H7 (cell line): ENCODE data around the gene TTC7B. TPM values are rescaled to one million over a fixed set of nuclear protein-coding genes. Genes with fewer than 3 reads are reported as not detected.

Experiments
- DNase-seq: peaks from one replicate; pipeline ENCODE4 v3.0.0; 2012
- H3K27me3 ChIP-seq: 2 replicates; pipeline ENCODE4 v1.6.0; 2011; ENCODE audit warnings: mild to moderate bottlenecking, low read length; ENCODE audit not compliant: control insufficient read depth, insufficient read depth
- H3K36me3 ChIP-seq: replicated peaks from 2 replicates; pipeline ENCODE4 v1.5.1; 2011; ENCODE audit warnings: low read length; ENCODE audit not compliant: control insufficient read depth, insufficient read depth
- H3K4me3 ChIP-seq: 2 replicates; pipeline ENCODE4 v1.5.1; 2011; ENCODE audit warnings: low read depth, mild to moderate bottlenecking, control low read depth, low read length, moderate library complexity; ENCODE audit not compliant: insufficient read depth
- total RNA-seq: library from RNA; depleted of rRNA; stranded (reverse); fragments of >200 nt; shearing (Covaris generic); gene quantifications from 2 replicates; pipeline ENCODE4 v1.2.3, GENCODE V29; 2014

TTC7B gene
- total RNA-seq, 1 experiment from 2014 or later = 27.4 TPM

DNA sequence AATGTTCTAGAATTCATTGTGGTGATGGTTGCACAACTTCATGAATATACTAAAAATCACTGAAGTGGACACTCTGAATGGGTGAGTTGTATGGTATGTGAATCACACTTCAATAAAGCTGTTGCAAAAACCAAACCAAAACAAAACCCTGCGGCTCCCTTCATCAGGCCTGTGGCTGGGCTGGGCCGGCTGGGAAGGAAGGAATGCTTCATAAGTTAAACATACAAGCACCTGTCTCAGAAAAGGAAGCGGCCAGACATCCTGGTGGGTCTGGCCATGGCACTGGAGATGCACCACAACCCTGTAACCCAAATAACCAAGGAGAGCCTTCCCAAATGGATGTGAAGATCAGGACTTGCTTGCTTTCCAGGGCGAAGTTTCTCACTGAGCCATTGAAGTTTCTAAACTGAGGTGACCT lies 34.9 kb downstream of the TTC7B start:
- H3K27me3 ChIP-seq = no peaks in the 10 kb centered on the region
- no peak for DNase-seq
- no peaks in the 10 kb centered on the region; the same call in 1 of the 2 replicates for H3K36me3 ChIP-seq
- no peak overlapping the region for H3K4me3 ChIP-seq

DNA sequence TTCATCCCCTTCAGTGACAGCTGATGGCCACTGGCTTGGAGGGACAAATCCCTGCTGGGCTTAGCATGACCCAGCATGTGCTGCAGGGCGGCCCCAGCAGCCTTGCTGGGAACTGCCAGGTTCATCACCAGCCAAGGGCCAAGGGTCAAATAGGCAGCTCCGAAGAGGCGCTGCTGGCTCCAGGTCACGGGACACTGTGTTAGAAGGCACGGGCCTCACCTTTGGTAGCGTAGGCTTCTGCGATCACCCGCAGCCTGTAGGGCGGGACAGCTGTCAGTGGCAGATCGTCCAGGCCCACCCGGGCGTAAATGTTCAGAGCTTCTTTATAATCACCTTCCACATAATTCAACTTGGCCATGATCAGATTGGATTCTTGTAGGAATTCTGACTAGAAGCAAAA lies 35.7 kb downstream of the TTC7B start:
- Histone ChIP-seq H3K4me3 (no peak overlapping the region), H3K36me3 (no peaks in the 10 kb centered on the region; the same call in 1 of the 2 replicates), H3K27me3 (no peaks in the 10 kb centered on the region)
- peak; percentile 4 for DNase-seq

DNA sequence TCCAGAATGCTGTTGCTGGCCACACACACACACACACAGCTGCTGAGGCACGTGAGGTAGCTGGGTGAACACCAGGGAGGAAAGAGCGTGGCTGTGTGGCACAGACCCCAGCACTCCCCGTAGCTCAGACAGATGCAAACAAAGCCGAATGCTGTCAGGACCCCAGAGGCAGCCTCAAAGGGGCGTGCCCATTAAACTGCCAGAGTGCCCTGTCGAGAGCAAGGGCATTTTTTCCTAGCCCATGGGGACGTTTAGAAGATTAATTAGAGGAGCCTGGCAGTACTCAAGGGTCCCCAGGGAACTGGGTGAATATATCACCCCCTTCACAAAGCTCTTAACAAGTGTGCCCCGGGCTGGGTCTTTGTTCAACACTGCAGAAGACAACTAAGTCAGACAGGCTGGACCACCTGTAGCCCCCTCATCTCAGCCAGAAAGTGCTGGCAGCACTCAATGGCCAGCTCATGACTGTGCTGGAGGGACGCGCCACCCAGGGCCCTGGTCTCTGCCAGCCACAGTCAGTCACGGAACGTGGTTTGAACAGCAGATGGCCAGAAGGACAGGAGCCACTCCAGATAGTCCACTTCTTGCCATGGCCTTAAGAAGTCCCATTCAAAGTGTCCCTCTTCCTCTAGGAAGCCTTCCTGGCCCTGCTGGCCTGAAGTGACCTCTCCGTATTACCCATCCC lies 37.5 kb downstream of the TTC7B start:
- Histone ChIP-seq H3K27me3 (no peaks in the 10 kb centered on the region), H3K4me3 (no peak overlapping the region), H3K36me3 (no peaks in the 10 kb centered on the region; the same call in 1 of the 2 replicates)
- DNase-seq = no peak

DNA sequence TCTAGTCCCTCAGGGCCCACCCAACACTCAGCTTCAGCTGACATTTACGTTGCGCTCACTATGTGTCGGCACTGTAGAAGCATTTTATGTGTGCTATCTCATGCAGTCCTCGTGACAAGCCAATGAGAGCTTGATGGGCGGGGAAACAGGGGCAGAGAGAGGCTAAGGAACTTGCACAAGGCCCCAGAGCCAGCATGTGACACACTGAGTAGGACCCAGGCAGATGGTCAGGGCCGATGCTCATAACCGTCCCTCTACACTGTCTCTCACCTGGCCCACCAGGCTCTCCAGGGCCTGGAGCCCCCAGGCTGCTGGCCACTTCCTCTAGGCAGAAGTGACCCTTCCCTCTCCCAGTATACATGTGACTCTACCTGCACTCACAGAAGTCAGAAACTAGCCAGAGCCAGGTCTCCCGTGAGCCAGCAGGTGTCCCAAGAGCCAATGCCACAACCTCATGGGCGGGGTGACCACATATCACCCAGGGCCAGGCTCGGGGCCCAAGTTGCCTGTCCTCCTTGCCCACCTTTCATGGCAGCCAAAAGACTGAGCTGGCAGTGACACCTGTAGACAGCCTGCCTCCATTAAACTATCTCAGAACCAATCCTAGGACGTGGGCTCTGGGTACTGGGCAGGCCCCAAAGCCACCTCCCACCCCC lies 38.3 kb downstream of the TTC7B start:
- H3K36me3 ChIP-seq = no peaks in the 10 kb centered on the region; the same call in 1 of the 2 replicates
- peak; percentile 4 for DNase-seq
- H3K4me3 ChIP-seq = no peak overlapping the region
- H3K27me3 ChIP-seq = no peaks in the 10 kb centered on the region

DNA sequence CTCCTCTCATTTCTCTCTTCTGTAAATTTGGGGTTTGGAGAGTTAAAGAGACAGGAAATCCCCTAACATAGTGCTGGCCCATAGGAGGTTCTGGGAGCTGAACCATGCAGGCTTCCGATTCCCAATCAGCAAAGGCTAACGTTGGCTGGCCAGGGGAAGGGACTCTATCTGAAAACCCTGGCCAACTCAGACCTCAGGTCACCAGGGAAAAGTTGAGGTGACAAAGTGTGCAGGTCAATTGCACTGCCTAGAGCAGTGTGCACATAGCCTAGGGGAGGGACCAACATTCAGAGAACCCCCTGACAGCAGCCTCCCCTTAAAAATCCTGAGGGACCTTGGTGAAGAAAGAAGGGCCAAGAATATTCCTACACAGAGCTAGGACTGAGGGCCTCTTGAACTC lies 38.9 kb downstream of the TTC7B start:
- Histone ChIP-seq H3K4me3 (no peak overlapping the region), H3K27me3 (no peaks in the 10 kb centered on the region), H3K36me3 (no peaks in the 10 kb centered on the region)
- DNase-seq = no peak

DNA sequence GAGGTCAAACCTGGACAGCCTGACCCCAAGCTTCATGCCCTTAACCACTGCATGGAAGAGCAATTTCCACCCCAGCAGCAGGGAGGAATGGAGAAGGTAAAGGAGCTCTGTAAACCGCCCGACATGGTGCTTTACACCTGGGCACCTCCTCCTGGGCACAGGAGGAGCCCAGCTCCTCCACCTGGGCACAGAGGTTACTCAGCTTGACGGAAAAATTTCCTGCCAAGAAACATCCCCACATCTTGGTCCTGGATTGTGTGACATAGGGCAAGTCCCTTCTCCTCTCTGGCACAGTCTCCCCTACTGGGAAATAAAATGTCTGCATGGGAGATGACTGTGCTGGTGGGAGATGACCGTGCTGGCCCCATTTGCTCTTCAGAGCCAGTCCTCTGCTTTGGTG lies 40.8 kb downstream of the TTC7B start:
- no peaks in the 10 kb centered on the region for H3K27me3 ChIP-seq
- no peak for DNase-seq
- H3K4me3 ChIP-seq = no peak overlapping the region
- no peaks in the 10 kb centered on the region for H3K36me3 ChIP-seq

DNA sequence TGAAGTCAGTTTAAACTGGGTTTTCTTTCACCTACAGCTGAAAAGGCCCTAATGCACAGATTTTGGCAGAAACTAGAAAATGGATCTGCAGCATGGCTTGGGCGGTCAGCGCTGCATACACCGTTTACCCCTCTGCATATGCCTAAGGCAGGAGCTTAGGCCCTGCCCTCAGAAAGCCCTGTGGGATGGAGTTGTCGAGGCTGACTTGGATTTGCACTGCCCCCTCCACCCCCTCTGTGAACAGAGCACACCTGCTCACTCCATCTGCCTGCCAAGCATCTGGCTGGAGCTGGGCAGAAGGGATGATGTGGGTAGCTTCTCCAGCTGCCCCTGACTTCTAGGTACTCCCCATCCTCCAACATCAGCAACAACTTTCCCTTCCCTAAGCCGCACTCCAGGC lies 41.9 kb downstream of the TTC7B start:
- no peak for DNase-seq
- no peak overlapping the region for H3K4me3 ChIP-seq

DNA sequence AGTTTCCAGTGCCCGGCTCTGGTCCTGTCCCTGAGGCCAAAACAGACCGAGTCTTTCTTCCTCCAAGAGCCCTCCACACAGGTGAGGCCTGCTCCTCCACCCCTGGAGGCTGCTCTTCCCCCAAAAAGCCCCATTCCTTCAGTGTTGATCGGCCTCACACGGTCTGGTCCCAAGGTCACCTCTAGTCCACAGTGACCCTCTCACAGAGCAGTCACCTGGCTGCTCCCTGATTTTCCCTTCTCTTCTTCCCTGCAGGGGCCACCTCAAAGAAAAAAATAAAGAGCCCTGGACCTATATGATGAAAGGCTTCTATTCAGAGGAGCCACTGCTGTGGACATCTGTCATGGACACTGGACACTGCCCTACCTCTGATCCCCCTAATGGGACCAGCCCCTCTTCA lies 42.5 kb downstream of the TTC7B start:
- H3K36me3 ChIP-seq = no peaks in the 10 kb centered on the region
- H3K4me3 ChIP-seq = no peak overlapping the region
- peak; percentile 4 for DNase-seq
- H3K27me3 ChIP-seq = no peaks in the 10 kb centered on the region

More for the DNA sequence above, 41.9 kb downstream of the TTC7B start:
- Histone ChIP-seq H3K27me3 (no peaks in the 10 kb centered on the region), H3K36me3 (no peaks in the 10 kb centered on the region)

DNA sequence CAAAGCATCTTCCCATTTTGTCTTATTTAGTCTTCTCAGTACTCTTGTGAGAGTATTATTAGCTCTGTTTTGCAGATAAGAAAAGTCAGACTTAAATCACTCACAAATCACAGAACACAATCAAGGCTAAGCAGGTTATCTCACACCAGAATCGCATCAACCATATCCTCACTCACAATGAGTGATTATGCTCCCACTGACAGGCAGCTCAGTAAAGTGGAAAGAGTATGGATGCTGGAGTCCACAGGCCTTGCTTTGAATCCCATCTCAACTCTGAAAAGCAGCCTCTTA lies 43.1 kb downstream of the TTC7B start:
- no peak for DNase-seq

DNA sequence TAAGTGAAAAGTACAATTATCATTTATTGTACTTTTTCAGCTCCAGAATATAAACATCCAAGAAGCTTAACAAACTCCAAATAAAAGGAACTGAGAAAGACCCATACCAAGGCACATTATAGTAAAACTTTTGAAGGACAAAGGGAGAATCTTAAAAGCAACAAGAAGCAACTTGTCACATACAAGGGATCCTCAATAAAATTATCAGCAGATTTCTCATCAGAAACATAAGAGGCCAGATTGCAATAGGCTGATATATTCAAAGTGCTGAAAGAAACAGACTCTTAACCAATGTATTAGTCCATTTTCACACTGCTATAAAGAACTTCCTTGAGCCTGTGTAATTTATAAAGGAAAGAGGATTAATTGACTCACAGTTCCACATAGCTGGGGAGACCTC lies 48.3 kb downstream of the TTC7B start:
- H3K4me3 ChIP-seq = no peak overlapping the region
- no peaks in the 10 kb centered on the region for H3K36me3 ChIP-seq
- no peaks in the 10 kb centered on the region for H3K27me3 ChIP-seq
- no peak for DNase-seq

More for the DNA sequence above, 43.1 kb downstream of the TTC7B start:
- Histone ChIP-seq H3K27me3 (no peaks in the 10 kb centered on the region), H3K4me3 (no peak overlapping the region), H3K36me3 (no peaks in the 10 kb centered on the region)

DNA sequence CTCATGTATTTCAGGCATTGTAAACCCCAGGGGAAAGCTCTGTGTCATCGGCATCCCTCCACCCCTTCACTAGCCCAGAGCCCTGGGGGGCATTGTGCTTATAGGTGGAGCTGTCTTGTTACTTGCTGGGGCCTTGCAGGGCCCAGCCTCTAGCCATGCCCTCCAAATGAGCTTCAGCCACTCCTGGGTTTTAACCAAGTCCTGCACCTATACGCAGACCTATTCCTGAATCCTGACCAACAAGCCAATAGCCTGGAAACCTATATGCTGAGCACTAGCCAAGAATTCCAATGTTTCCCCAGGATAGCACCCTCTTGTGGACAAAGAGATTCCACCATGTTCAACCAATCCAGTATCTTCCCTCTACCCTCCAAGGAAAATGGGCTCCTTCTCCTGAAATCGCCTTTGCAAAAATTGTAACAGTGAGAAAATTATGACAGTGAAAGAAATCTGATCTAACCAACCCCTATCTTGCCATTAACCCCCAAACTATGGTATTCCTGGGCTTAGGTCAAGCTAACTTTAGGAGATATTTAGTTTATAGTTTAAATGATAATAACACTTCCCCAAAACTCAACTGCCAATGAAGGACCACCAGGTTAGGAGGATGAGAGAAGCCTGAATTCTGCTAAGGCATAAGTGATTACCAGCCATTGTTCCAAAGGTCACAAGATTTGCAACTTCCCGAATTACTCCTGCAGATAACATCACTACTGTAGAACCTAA lies 55.5 kb downstream of the TTC7B start:
- peak; percentile 69 for DNase-seq
- H3K36me3 ChIP-seq = no peaks in the 10 kb centered on the region
- H3K27me3 ChIP-seq = no peaks in the 10 kb centered on the region
- H3K4me3 ChIP-seq = no peak overlapping the region

DNA sequence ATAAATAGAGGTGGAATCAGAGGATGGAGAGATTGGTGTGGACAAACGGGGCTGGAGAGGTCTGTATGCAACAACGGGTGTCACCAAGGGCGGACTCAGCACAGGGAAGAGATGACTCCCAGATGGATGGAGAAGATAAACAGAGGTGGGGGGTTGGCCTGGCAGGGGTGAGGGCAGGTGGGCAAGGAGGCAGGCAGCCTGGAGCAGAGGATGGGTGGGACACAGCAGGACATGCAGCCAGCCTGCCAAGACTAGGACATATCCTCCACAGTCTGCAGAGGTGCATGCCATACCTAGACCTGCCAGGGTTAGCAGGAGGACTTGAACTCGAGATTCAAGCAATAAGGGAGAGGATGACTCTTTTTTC lies 56.2 kb downstream of the TTC7B start:
- no peaks in the 10 kb centered on the region for H3K27me3 ChIP-seq

DNA sequence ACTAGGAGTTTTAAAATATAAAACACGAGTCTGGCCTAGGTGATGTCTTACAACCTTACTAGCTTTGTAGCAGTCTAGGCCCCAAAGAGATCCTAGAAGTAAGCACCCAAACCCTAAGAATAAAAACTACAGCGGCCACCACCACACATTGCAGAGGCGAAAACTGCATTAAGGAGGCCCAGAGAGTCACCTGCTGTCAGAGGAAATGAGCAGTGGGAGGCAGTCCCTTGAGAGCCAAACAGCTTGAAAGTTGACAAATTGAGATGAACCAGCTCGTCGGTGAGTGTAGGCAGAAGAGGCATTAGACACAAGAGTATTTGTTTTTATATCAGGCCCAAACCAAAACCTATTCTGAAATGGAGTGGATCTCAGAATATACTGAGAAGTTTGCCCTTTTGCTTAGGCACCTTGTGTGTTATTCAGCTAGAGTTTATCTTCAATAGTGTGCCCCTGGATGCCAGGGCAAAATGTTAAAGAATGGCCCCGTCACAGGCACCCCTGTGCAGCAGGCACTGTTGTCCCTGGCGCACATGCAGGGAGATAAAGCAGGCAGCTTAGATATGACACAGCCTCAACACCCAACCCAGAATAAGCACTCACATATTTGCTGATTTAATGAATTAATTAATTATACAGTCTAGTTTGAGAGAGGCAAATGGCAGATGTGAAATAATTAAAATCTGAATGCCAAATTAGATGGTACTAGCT lies 56.7 kb downstream of the TTC7B start:
- Histone ChIP-seq H3K27me3 (no peaks in the 10 kb centered on the region), H3K4me3 (no peak overlapping the region), H3K36me3 (no peaks in the 10 kb centered on the region)
- peak; percentile 8 for DNase-seq

More for the DNA sequence above, 56.2 kb downstream of the TTC7B start:
- H3K4me3 ChIP-seq = no peak overlapping the region
- no peaks in the 10 kb centered on the region for H3K36me3 ChIP-seq
- DNase-seq = peak; percentile 4

DNA sequence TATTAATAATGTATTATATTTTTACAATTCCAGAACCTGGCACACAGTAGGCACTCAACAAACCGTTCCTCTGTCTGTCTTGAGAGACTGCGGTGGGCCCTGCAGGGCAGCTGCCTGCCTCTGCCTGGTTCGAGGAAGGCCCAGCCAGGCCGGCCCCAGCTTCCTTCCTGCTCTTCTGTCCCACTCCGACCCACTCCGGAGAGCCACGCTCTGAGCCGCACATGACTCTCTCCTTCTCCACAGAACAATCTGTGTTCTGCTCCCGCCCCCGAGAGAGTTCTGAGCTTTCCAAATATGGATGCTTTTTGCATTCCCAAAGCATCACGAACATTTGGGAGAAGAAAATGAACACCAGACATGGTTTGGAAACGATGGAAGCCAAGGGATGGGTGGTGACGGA lies 57.3 kb downstream of the TTC7B start:
- no peak overlapping the region for H3K4me3 ChIP-seq
- peak; percentile 27 for DNase-seq
- no peaks in the 10 kb centered on the region for H3K36me3 ChIP-seq
- no peaks in the 10 kb centered on the region for H3K27me3 ChIP-seq
